GM12801 (cell line): ENCODE measurements around the gene PLVAP.

Source experiments
- TF ChIP-seq, protein P1 (sequence below): IDR thresholded peaks from one replicate; pipeline ENCODE4 v1.5.1; 2011; ENCODE audit warnings: control low read depth; ENCODE audit not compliant: insufficient read length; ENCODE audit errors: extremely low read depth

PLVAP gene

DNA sequence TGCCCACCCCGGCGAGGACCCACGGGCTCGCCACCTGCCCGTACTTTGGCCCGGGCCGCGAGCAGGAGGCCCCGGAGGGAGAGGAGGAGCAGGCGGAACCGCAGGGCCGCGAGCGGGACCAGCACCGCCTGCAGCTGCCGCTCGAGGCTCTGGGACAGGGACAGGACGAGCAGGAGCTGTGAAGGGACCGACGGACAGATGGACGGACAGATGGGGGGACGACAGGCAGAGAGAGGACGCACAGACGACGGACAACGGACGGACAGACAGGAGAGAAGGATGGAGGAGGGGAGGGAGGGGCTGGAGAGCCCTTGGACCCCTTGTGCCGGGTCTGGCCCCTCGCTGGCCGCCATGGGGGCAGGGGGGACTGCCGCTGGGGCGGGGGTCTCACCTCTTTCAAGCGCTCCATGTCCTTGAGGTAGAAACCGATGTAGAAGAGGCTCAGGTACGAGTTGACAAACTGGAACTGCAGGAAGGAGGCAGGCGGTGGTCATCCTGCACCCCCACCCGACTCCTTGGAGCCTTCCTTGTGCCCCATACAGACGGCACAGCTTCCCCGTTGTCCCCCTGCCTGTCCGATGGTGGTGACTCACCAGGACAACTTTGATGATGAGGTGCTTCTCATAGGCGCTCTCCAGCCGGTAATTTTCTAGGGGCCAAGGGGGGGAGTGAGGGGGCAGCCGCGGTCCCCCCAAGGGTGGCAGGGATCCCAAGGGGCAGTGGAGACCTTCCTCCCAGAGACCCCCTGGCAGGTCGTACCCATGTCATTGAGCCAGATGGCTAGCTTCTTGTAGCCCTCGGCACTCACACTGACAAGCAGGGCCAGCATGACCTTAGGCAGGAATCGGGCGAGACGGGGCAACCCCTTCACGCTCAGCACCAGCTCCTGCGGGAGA, 47.5 kb downstream of the PLVAP start:
- TF ChIP-seq, protein P1, sequence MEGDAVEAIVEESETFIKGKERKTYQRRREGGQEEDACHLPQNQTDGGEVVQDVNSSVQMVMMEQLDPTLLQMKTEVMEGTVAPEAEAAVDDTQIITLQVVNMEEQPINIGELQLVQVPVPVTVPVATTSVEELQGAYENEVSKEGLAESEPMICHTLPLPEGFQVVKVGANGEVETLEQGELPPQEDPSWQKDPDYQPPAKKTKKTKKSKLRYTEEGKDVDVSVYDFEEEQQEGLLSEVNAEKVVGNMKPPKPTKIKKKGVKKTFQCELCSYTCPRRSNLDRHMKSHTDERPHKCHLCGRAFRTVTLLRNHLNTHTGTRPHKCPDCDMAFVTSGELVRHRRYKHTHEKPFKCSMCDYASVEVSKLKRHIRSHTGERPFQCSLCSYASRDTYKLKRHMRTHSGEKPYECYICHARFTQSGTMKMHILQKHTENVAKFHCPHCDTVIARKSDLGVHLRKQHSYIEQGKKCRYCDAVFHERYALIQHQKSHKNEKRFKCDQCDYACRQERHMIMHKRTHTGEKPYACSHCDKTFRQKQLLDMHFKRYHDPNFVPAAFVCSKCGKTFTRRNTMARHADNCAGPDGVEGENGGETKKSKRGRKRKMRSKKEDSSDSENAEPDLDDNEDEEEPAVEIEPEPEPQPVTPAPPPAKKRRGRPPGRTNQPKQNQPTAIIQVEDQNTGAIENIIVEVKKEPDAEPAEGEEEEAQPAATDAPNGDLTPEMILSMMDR = no peak

DNA sequence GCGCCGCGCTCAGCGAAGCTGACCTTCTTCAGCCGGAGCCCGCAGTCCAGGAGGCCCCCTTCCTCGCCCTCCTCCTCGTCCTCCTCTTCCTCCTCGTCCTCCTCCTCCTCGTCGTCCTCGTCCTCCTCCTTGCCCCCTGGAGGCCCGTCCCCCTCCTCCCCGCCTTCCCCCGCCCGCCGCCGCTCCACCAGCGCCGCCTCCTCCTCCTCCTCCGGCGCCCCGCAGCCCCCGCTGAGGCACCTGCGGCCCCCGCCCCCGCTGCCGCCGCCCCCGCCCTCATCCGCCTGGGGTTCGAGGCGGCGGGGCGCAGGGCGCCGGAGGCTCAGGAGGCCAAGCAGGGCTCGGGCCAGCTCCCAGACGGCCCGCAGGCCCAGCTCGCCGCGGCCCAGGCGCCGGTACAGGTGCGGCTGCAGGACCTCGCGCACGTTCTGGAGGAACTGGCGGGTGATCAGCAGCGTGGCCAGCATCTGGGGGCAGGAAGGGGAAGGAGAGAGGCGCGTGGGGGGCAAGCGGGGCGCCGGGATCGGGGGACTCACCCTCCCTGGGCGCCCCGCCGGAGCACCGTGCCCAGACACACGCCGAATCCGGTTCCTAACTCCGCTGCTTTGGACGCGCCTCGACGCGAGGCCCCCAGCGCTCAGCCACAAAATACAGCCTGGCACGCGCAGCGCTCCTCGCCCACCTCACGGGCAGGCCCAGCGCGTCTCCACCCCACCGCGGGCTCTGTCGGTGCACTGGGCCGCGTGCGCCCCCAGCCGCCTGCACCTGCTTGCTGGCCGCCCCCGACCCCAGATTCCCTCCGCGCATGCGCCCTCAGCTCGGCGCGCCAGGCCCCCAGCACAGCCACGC, 48.4 kb downstream of the PLVAP start:
- TF ChIP-seq, protein P1 = no peak

DNA sequence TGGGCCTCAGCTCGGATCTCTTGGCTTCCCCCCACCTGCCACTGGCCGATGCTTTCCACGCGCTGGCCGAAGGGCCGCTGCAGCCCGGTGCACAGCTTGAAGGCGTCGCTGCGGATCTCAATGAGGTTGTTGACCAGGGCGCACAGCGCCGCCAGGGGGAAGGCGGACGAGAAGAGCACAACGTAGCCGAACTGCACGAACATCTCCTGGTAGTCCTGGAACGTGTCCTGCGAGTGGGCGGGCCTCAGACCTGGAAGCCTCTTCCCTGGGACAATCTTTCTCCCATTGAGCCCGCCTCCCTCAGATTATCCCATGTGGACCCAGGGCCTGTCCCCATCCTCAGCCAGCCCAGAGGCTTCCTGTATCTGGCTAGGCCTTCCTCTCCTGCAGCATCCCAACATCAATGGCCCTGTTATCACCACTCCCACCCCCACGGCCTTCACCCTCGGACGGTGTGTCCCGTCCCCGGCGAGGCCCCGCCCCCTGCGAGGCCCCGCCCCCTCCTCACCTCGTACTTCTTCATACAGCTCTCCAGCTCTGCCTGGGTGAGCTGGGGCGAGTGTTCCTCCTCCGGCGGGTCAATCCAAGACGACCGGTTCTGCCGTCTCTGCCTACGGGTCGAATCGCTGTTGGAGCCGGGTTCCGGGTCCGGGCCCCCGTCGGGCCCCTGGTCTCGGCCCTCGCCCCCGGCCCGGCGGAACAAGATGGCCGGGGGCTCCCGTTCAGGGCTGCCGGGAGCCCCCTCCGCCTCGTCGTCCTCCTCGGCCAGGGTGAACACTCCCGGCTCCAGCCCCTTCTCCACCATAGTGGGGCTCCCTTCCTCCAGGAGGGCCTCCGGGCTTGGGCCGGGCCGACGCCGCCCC, 49.3 kb downstream of the PLVAP start:
- TF ChIP-seq, protein P1 = no peak

DNA sequence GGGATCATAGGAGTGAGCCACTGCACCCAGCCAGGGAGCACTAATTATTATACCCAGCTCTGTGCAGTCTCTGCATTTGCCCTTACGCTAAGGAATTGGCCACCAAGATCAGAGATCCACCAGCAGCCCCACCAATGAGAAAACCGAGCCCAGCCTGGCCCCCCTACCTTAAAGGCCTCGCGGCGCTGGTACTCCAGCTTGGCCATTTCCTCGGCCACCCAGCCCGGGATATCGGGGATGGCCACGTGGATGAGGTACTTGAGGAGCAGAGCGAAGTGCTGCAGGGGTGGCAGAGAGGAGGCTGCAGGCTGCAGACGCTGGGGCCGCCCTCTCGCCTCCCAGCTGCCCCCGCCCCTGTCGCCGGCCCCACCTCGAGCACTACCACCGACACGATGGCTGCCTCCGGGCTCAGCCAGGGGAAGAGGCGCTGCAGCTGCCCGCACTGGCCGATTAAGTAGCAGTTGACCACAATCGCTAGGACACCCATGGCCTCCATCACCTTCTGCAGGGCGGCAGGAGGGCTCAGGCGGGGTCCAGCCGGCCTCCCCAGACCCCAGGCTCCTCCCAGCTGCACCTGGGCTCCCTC, 50.0 kb downstream of the PLVAP start:
- TF ChIP-seq, protein P1 = no peak

DNA sequence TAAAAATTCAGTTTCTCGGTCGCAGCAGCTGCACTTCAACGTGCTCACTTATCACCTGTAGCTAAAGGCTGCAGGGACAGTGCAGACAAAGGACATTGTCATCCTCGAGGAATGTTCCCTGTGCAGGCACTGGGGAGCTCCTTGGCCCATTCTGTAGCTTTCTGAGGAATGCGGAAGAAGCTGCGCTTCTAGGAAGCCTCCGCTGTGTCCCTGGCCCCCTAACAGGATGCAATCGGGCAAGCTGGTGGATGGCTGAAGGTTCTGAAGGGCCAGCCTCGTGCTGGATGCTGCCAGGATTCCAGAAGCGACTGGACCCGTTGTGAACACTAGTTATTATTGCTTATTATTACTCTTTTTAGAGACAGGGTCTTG, 50.6 kb downstream of the PLVAP start:
- TF ChIP-seq, protein P1 = no peak

DNA sequence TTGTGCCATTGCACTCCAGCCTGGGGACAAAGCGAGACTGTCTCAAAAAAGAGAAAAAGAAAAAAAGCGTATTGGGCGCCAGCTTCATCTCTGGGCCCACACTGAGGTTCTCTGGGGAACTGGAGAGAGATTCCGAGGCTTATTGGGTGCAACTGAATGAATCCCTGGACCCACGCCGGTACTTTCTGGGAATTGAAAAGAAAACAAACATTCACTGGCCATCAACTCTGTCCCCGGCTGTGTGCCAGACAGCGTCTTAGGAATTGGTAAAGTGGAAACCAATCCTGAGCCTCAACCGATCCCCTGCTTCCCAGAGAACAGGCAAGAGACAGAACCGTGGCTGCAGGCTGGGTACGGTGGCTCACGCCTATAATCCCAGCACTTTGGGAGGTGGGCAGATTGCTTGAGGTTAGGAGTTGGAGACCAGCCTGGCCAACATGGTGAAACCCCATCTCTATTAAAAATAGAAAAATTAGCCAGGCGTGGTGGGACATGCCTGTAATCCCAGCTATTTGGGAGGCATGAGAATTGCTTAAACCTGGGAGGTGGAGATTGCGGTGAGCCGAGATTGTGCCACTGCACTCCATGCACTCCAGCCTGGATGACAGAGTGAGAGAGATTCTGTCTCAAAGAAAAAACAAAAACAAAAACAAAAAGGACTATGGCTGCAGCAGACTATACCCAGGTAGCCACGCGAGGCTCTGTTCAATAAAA, 51.1 kb downstream of the PLVAP start:
- TF ChIP-seq, protein P1 = no peak
